ENCODE measurements around the gene KLHL42.

Gene KLHL42

GRCh38 chr12:27779920-27780611, at the start of gene KLHL42, which contains the start of gene MANSC4:
Gene KLHL42 (plus strand): TSS chr12:27780233. CDS start chr12:27780331, 98 bp downstream.
Gene MANSC4 (minus strand): TSS chr12:27780236. CDS start chr12:27771276, 8,960 bp downstream.
- POLR2A ChIA-PET = interaction anchor here (0.5 to 1.5 kb wide), 6 partner anchors 11 to 600 kb away, joined by 3 to 5 read pairs (median 3); partner anchors contain the start of gene MRPS35
- CTCF ChIA-PET = no interaction called here
- H3K4me1 ChIP-seq (ENCODE audit: control insufficient read depth, insufficient read depth, low read length) = peaks cover 9% of the 10 kb centered on the region; the same call in 1 of the 2 replicates
- no peaks in the 10 kb centered on the region for H3K9me3 ChIP-seq (ENCODE audit: control insufficient read depth, insufficient read depth, low read depth, low read length)
- H3K4me3 ChIP-seq (ENCODE audit: low read depth, low read length) = peak within 1 kb of the TSS; percentile 83
- peak within 1 kb of the TSS; percentile 99 for H3K27ac ChIP-seq (ENCODE audit: extremely low read depth, low read depth, low read length)
- peaks cover 7 to 12% of the 10 kb centered on the region in 2 experiments for H3K36me3 ChIP-seq (ENCODE audit: control insufficient read depth in 2 of 2, insufficient read depth in 1 of 2, low read length in 2 of 2)
- peak; percentile 42; the same call in 1 of the 2 replicates for TF ChIP-seq KLF10 (tag by site-specific recombination; IDR thresholded peaks at IDR 0.05)
- TF ChIP-seq ZBTB6 (tag by site-specific recombination; IDR thresholded peaks at IDR 0.05) = peak; percentile 18; the same call in 1 of the 2 replicates
- TF ChIP-seq GLIS1 (tag by site-specific recombination; IDR thresholded peaks at IDR 0.05) = peak; percentile 33; the same call in 1 of the 2 replicates
- TF ChIP-seq ZSCAN30 (tag by site-specific recombination; IDR thresholded peaks at IDR 0.05) = peak; percentile 76
- TF ChIP-seq ZNF561 (tag by site-specific recombination; IDR thresholded peaks at IDR 0.05; ENCODE audit: borderline replicate concordance) = peak; percentile 46; the same call in 1 of the 2 replicates
- peak; percentile 52 for TF ChIP-seq ZBTB11 (tag by site-specific recombination; conservative IDR thresholded peaks at IDR 0.05; ENCODE audit: low read depth)
- TF ChIP-seq SP2 (tag by site-specific recombination; IDR thresholded peaks at IDR 0.05) = peak; percentile 43
- TF ChIP-seq ZNF621 (tag by site-specific recombination; IDR thresholded peaks at IDR 0.05) = no peak
- TF ChIP-seq ZNF692 (tag by site-specific recombination; IDR thresholded peaks at IDR 0.05) = peak; percentile 67; the same call in 1 of the 2 replicates
- peak; percentile 92 for TF ChIP-seq ZBTB8A (tag by site-specific recombination; IDR thresholded peaks at IDR 0.05)
- no peak for TF ChIP-seq ZBTB48 (tag by site-specific recombination; IDR thresholded peaks at IDR 0.05)
- TF ChIP-seq ZNF571 (tag by site-specific recombination; IDR thresholded peaks at IDR 0.05) = no peak
- no peak for TF ChIP-seq HOXA7 (CRISPR knock-in tag; IDR thresholded peaks at IDR 0.05; ENCODE audit: borderline replicate concordance)
- no peak for TF ChIP-seq ZNF391 (tag by site-specific recombination; IDR thresholded peaks at IDR 0.05; ENCODE audit: borderline replicate concordance, low read depth)
- TF ChIP-seq ZIC2 (tag by site-specific recombination; IDR thresholded peaks at IDR 0.05) = 0 out of 2 replicates have a peak, but pooled peaks have one; percentile 21
- TF ChIP-seq ZNF48 (tag by site-specific recombination; IDR thresholded peaks at IDR 0.05) = no peak
- peak; percentile 12; the same call in 1 of the 2 replicates for TF ChIP-seq ZNF10 (tag by site-specific recombination; IDR thresholded peaks at IDR 0.05)
- peak; percentile 72; the same call in 1 of the 2 replicates for TF ChIP-seq KLF8 (tag by site-specific recombination; IDR thresholded peaks at IDR 0.05)
- 0 out of 2 replicates have a peak, but pooled peaks have one; percentile 9 for TF ChIP-seq ZNF580 (tag by site-specific recombination; IDR thresholded peaks at IDR 0.05)
- TF ChIP-seq ZBTB20 (tag by site-specific recombination; IDR thresholded peaks at IDR 0.05) = peak; percentile 80
- TF ChIP-seq OVOL3 (tag by site-specific recombination; IDR thresholded peaks at IDR 0.05) = 0 out of 2 replicates have a peak, but pooled peaks have one; percentile 15
- no peak for TF ChIP-seq ZNF837 (tag by site-specific recombination; IDR thresholded peaks at IDR 0.05)
- TF ChIP-seq KLF17 (tag by site-specific recombination; IDR thresholded peaks at IDR 0.05) = peak; percentile 48; the same call in 1 of the 2 replicates
- peak; percentile 89 for TF ChIP-seq ZBTB26 (tag by site-specific recombination; optimal IDR thresholded peaks at IDR 0.05)
- no peak for TF ChIP-seq ZNF777 (tag by site-specific recombination; IDR thresholded peaks at IDR 0.05; ENCODE audit: borderline replicate concordance)
- TF ChIP-seq ZNF341 (tag by site-specific recombination; IDR thresholded peaks at IDR 0.05; ENCODE audit: low read depth) = 0 out of 2 replicates have a peak, but pooled peaks have one; percentile 29
- no peak for TF ChIP-seq ZNF202 (tag by site-specific recombination; IDR thresholded peaks at IDR 0.05; ENCODE audit: borderline replicate concordance)
- TF ChIP-seq BCL11B (tag by site-specific recombination; IDR thresholded peaks at IDR 0.05; ENCODE audit: low read depth) = no peak
- TF ChIP-seq ZNF785 (tag by site-specific recombination; IDR thresholded peaks at IDR 0.05) = no peak
- peak; percentile 64 for TF ChIP-seq YY1 (tag by site-specific recombination; IDR thresholded peaks at IDR 0.05)

Data from HEK293 (cell line).